ENCODE data around the gene ZBTB14. TPM values are rescaled to one million over a fixed set of nuclear protein-coding genes. Genes with fewer than 3 reads are reported as not detected.

The ZBTB14 gene
- total RNA-seq, 1 donor from 2014 or later: 7.8 TPM

Other genes with a start within 250 kb of the ZBTB14 start
- not detected for gene AKAIN1, start 98.5 kb downstream of the ZBTB14 start, total RNA-seq
- gene EPB41L3, start 248.3 kb upstream of the ZBTB14 start, total RNA-seq: 6.8 TPM